SK-N-SH (cell line): ENCODE measurements around the gene PSMA1. TPM values are rescaled to one million over a fixed set of nuclear protein-coding genes. Genes with fewer than 3 reads are reported as not detected.
"Not testable (repeated sequence)": the region's sequence is repeated elsewhere in the genome, so short reads cannot be mapped to it uniquely, and the experiment has no call there.

Experiments used
- CTCF ChIA-PET: fragments of 300-600, 350-600 bp; formaldehyde crosslinking; extraction: SDS; loops from one replicate; lab custom pipeline; 2021; lab: Yijun Ruan, JAX
- POLR2A ChIA-PET: fragments of 350-600 bp; sonication (Branson Sonifier 250); formaldehyde crosslinking; extraction: SDS; loops from one replicate; lab custom pipeline; 2020; ENCODE audit warnings: antibody characterized with exemption, inconsistent platforms; lab: Yijun Ruan, JAX
- DNase-seq: peaks from one replicate; pipeline ENCODE4 v3.0.0; 2012
- H2AFZ ChIP-seq: fragments of 200-600 bp; sonication (generic); 2 replicates; pipeline ENCODE4 v1.8.1; 2016; ENCODE audit warnings: antibody characterized with exemption, mild to moderate bottlenecking, low read depth
- H3F3A ChIP-seq: fragments of 200-600 bp; sonication (generic); replicated peaks from 2 replicates; pipeline ENCODE3; 2016; ENCODE audit warnings: antibody characterized with exemption, mild to moderate bottlenecking; ENCODE audit not compliant: insufficient read depth
- H3K27ac ChIP-seq, 2 experiments: fragments of 200-500 bp in 1 of 2; fragments of 200-600 bp in 1 of 2; sonication (Bioruptor generic) in 1 of 2; sonication (generic), shearing (Covaris generic) in 1 of 2; 2 replicates each; pipeline versions ENCODE4 v1.5.1 to v1.6.1; 2014 to 2016; ENCODE audit warnings: low read depth in 2 of 2, inconsistent platforms in 1 of 2, low read length in 1 of 2, mild to moderate bottlenecking in 1 of 2, mixed read lengths in 1 of 2
- H3K27me3 ChIP-seq: fragments of 200-600 bp; sonication (generic), shearing (Covaris generic); 2 replicates; pipeline ENCODE4 v1.6.1; 2016; ENCODE audit warnings: mixed run types; ENCODE audit not compliant: insufficient read depth
- H3K36me3 ChIP-seq, 2 experiments: fragments of 200-500 bp in 1 of 2; fragments of 200-600 bp in 1 of 2; sonication (Bioruptor generic) in 1 of 2; sonication (generic) in 1 of 2; replicated peaks in 1 of 2; 2 replicates each; pipeline versions ENCODE3 to v1.5.1; 2014 to 2016; ENCODE audit warnings: low read length in 1 of 2, mild to moderate bottlenecking in 1 of 2; ENCODE audit not compliant: insufficient read depth in 2 of 2, control insufficient read depth in 1 of 2
- H3K4me1 ChIP-seq, 2 experiments: fragments of 200-500 bp in 1 of 2; fragments of 200-600 bp in 1 of 2; sonication (Bioruptor generic) in 1 of 2; sonication (generic), shearing (Covaris generic) in 1 of 2; 2 replicates each; pipeline versions ENCODE4 v1.5.1 to v1.6.1; 2014 to 2016; ENCODE audit warnings: low read depth in 1 of 2, low read length in 1 of 2, mixed run types in 1 of 2; ENCODE audit not compliant: insufficient read depth in 2 of 2, control insufficient read depth in 1 of 2
- H3K4me2 ChIP-seq: fragments of 200-600 bp; sonication (generic), shearing (Covaris generic); 2 replicates; pipeline ENCODE4 v1.6.1; 2017; ENCODE audit warnings: mixed run types
- H3K4me3 ChIP-seq, 2 experiments: fragments of 200-500 bp in 1 of 2; fragments of 200-600 bp in 1 of 2; sonication (Bioruptor generic) in 1 of 2; sonication (generic), shearing (Covaris generic) in 1 of 2; 2 replicates each; pipeline versions ENCODE4 v1.5.1 to v1.8.1; 2014 to 2016; ENCODE audit warnings: low read depth in 2 of 2, inconsistent platforms in 1 of 2, low read length in 1 of 2, mild to moderate bottlenecking in 1 of 2, mixed read lengths in 1 of 2, moderate library complexity in 1 of 2
- H3K79me2 ChIP-seq: fragments of 200-600 bp; sonication (generic); 2 replicates; pipeline ENCODE4 v1.8.1; 2017; ENCODE audit warnings: mild to moderate bottlenecking; ENCODE audit not compliant: insufficient read depth
- H3K9ac ChIP-seq: fragments of 200-600 bp; sonication (generic); 2 replicates; pipeline ENCODE4 v1.6.1; 2017; ENCODE audit warnings: mixed run types
- H3K9me2 ChIP-seq: fragments of 200-600 bp; sonication (generic); 2 replicates; pipeline ENCODE4 v1.6.1; 2017; ENCODE audit warnings: mixed run types
- H3K9me3 ChIP-seq: fragments of 200-600 bp; sonication (generic); 2 replicates; pipeline ENCODE4 v1.6.1; 2017; ENCODE audit warnings: mixed run types, mild to moderate bottlenecking, moderate library complexity
- H4K20me1 ChIP-seq: fragments of 200-600 bp; sonication (generic); 2 replicates; pipeline ENCODE4 v1.6.1; 2017; ENCODE audit warnings: mild to moderate bottlenecking, mixed run types; ENCODE audit not compliant: insufficient read depth
- CHD2 ChIP-seq: fragments of 150-350 bp; IDR thresholded peaks from 2 replicates; pipeline ENCODE4 v1.6.1; 2018; ENCODE audit warnings: low read length; ENCODE audit not compliant: partially characterized antibody
- EP300 ChIP-seq, 2 experiments: IDR thresholded peaks; 2 replicates each; pipeline versions ENCODE4 v1.4.0 to v1.6.1; 2012; ENCODE audit warnings: borderline replicate concordance in 1 of 2, low read depth in 1 of 2, low read length in 1 of 2
- FOXJ3 ChIP-seq: sonication (generic); formaldehyde crosslinking; IDR thresholded peaks from 2 replicates; pipeline ENCODE4 v1.5.1; 2020; ENCODE audit warnings: mild to moderate bottlenecking, missing genetic modification reagents
- JUND ChIP-seq: IDR thresholded peaks from 2 replicates; pipeline ENCODE4 v1.4.0; 2012
- MXI1 ChIP-seq: IDR thresholded peaks from 2 replicates; pipeline ENCODE4 v1.6.1; 2012; ENCODE audit warnings: mild to moderate bottlenecking, low read depth, low read length, improper control_type of control experiment
- NRF1 ChIP-seq: IDR thresholded peaks from 2 replicates; pipeline ENCODE4 v1.6.1; 2012; ENCODE audit warnings: low read depth, mild to moderate bottlenecking, low read length
- RAD21 ChIP-seq: IDR thresholded peaks from 2 replicates; pipeline ENCODE4 v1.6.1; 2012; ENCODE audit warnings: mild to moderate bottlenecking, low read length
- RCOR1 ChIP-seq: fragments of 150-350 bp; IDR thresholded peaks from 2 replicates; pipeline ENCODE4 v1.6.1; 2017; ENCODE audit warnings: antibody characterized with exemption, low read length
- RFX5 ChIP-seq: IDR thresholded peaks from 2 replicates; pipeline ENCODE4 v1.6.1; 2012; ENCODE audit warnings: mild to moderate bottlenecking, improper control_type of control experiment, low read length
- SIN3A ChIP-seq: IDR thresholded peaks from 2 replicates; pipeline ENCODE4 v1.6.1; 2012; ENCODE audit warnings: low read depth, mild to moderate bottlenecking, low read length, moderate library complexity, borderline replicate concordance
- SMC3 ChIP-seq: IDR thresholded peaks from 2 replicates; pipeline ENCODE4 v1.6.1; 2012; ENCODE audit warnings: low read depth, low read length, improper control_type of control experiment
- TAF1 ChIP-seq: IDR thresholded peaks from 2 replicates; pipeline ENCODE4 v1.6.1; 2012; ENCODE audit warnings: low read depth, mild to moderate bottlenecking, low read length, moderate library complexity, borderline replicate concordance
- ZBTB33 ChIP-seq: IDR thresholded peaks from 2 replicates; pipeline ENCODE4 v1.4.0; 2012; ENCODE audit warnings: low read depth, borderline replicate concordance
- WGBS: methylation state at CpG from one replicate; pipeline ENCODE4 v1.1.6; 2017; ENCODE audit warnings: low lambda C conversion rate; 5-methylcytosine and 5-hydroxymethylcytosine counted together
- polyA plus RNA-seq, 3 experiments: library from polyadenylated mRNA; depleted of rRNA; stranded (reverse); fragments of >200 nt; gene quantifications; 2 replicates each; pipeline ENCODE4 v1.2.3, GENCODE V29; 2012
- TF ChIP-seq, protein P1 (sequence below): IDR thresholded peaks from 2 replicates; pipeline ENCODE4 v1.4.0; 2012; ENCODE audit warnings: low read depth

The PSMA1 gene
- polyA plus RNA-seq, 1 of the 3 experiments (the other 2 are of a cell fraction): 166 TPM

GRCh38 chr11:14537134-14537599, 17.0 kb upstream of the PSMA1 start (continued):
- peak; percentile 29 for TF ChIP-seq CHD2

DNA sequence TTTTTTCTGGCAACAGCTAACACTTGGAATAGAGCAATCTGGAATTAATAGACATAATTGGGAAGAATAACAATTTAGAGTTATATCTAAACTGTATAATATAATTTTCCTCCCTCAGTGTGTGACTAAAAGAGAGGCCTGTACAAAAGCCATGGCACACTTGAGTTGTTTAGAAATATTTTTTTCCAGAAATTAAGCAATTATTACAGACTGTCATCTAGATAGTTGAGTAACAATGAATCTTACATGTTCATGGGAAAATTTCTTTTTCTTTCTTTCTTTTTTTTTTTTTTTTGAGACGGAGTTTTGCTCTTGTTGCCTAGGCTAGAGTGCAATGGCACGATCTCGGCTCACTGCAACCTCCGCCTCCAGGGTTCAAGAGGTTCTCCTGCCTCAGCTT, 15.0 kb upstream of the PSMA1 start:
- H3K36me3 ChIP-seq, H3K9me2 ChIP-seq, H2AFZ ChIP-seq, H4K20me1 ChIP-seq, H3K4me3 ChIP-seq, DNase-seq, POLR2A ChIA-PET, H3K79me2 ChIP-seq, H3K4me2 ChIP-seq, H3K27me3 ChIP-seq, H3F3A ChIP-seq, H3K9ac ChIP-seq, H3K4me1 ChIP-seq, H3K9me3 ChIP-seq, H3K27ac ChIP-seq: not testable (repeated sequence)
- WGBS: 89% methylated on average over 4 of the region's 4 CpGs
- CTCF ChIA-PET: interaction anchor here (1.2 kb wide), 1 partner anchor 540 kb away, joined by 3 read pairs; no protein-coding TSS in a partner anchor

GRCh38 chr11:14529951-14530350, 9.8 kb upstream of the PSMA1 start:
- Histone ChIP-seq H3K79me2 (no peaks in the 10 kb centered on the region), H2AFZ (no peak overlapping the region), H3K4me2 (no peak overlapping the region), H3K9me3 (no peaks in the 10 kb centered on the region), H3K9me2 (no peaks in the 10 kb centered on the region), H3K27me3 (no peaks in the 10 kb centered on the region), H3F3A (no peaks in the 10 kb centered on the region), H3K9ac (no peak overlapping the region), H3K27ac (no peak overlapping the region), H4K20me1 (no peaks in the 10 kb centered on the region), H3K4me3 (no peak overlapping the region), H3K36me3 (no peaks in the 10 kb centered on the region), H3K4me1 (no peaks in the 10 kb centered on the region)
- no peak for DNase-seq
- 72% methylated on average over 2 of the region's 2 CpGs for WGBS
- no peak for TF ChIP-seq SIN3A
- no peak for TF ChIP-seq RAD21
- ChIA-PET CTCF (interaction anchor here (1.0 to 5.2 kb wide), 2 partner anchors 8 to 378 kb away, joined by 3 to 26 read pairs; no protein-coding TSS in a partner anchor), POLR2A (no interaction called here)

DNA sequence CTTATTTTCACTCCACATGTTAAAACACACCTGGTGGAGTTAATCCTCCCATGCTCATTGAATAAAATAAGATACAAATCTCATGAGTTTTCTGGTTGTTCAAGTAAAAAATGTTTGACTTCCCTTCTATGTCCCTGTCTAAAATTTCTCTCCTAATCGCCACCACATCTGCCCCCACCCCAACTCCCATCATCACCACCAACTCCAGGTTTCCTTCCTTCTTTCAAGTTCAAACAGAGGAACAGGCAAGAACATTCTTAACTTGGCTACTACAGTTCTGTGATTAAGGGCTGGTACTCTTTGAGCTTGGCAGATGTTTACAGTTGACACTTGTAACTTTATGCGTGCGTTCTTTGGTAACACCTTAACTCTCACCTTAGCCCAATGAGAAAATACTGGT, 9.1 kb upstream of the PSMA1 start:
- DNase-seq: no peak
- ChIA-PET POLR2A (no interaction called here), CTCF (interaction anchor here (1.0 to 5.2 kb wide), 2 partner anchors 9 to 379 kb away, joined by 3 to 26 read pairs; no protein-coding TSS in a partner anchor)
- WGBS: 96% methylated on average over 3 of the region's 3 CpGs
- H4K20me1 ChIP-seq: no peaks in the 10 kb centered on the region
- H3K4me3 ChIP-seq: no peak overlapping the region
- H3F3A ChIP-seq: no peaks in the 10 kb centered on the region
- no peak overlapping the region for H2AFZ ChIP-seq
- H3K4me2 ChIP-seq: no peak overlapping the region
- H3K9ac ChIP-seq: no peak overlapping the region
- H3K4me1 ChIP-seq: no peaks in the 10 kb centered on the region
- no peaks in the 10 kb centered on the region for H3K27me3 ChIP-seq
- H3K9me3 ChIP-seq: no peaks in the 10 kb centered on the region
- no peak overlapping the region for H3K27ac ChIP-seq
- no peaks in the 10 kb centered on the region for H3K9me2 ChIP-seq
- H3K36me3 ChIP-seq: no peaks in the 10 kb centered on the region
- H3K79me2 ChIP-seq: no peaks in the 10 kb centered on the region
- no peak for TF ChIP-seq NRF1
- no peak for TF ChIP-seq EP300 (IDR thresholded peaks at IDR 0.05; ENCODE audit: borderline replicate concordance in 1 of 2, low read depth in 1 of 2, low read length in 1 of 2)
- no peak for TF ChIP-seq RFX5
- TF ChIP-seq ZBTB33: no peak
- no peak for TF ChIP-seq SMC3
- TF ChIP-seq RCOR1: no peak
- no peak for TF ChIP-seq TAF1
- TF ChIP-seq CHD2: no peak
- TF ChIP-seq, protein P1, sequence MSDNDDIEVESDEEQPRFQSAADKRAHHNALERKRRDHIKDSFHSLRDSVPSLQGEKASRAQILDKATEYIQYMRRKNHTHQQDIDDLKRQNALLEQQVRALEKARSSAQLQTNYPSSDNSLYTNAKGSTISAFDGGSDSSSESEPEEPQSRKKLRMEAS: no peak
- no peak for TF ChIP-seq JUND
- TF ChIP-seq MXI1: no peak
- TF ChIP-seq FOXJ3 (CRISPR knock-in tag): no peak
